HG03432 (cell line): ENCODE measurements around the gene KCNJ4.

Source experiments
- ATAC-seq: cut with Tn5 transposase; IDR thresholded peaks from one replicate; pipeline ENCODE4 v1.9.1; 2021; ENCODE audit warnings: mild to moderate bottlenecking, moderate library complexity; ENCODE audit not compliant: unreplicated experiment

Gene KCNJ4

GRCh38 chr22:38455076-38455529 lies at the start of gene KCNJ4:
Gene KCNJ4, minus strand, starts transcription at chr22:38455199. Its CDS starts 27,067 bp downstream, at chr22:38428132.
- no peak for ATAC-seq

GRCh38 chr22:38503021-38503420 lies 48.0 kb upstream of the KCNJ4 start:
- ATAC-seq, result no peak

- ATAC-seq, result no peak
Measured at GRCh38 chr22:38501797-38502672, 47.0 kb upstream of the KCNJ4 start.

- ATAC-seq, result no peak
Measured at GRCh38 chr22:38497869-38498268, 42.9 kb upstream of the KCNJ4 start.

- ATAC-seq, result no peak
Measured at GRCh38 chr22:38494939-38495338, 39.9 kb upstream of the KCNJ4 start.

GRCh38 chr22:38494498-38494897 lies 39.5 kb upstream of the KCNJ4 start:
- no peak for ATAC-seq

GRCh38 chr22:38491707-38492348 lies 36.8 kb upstream of the KCNJ4 start:
- ATAC-seq, result no peak

GRCh38 chr22:38490915-38491314 lies 35.9 kb upstream of the KCNJ4 start:
- ATAC-seq, result no peak

GRCh38 chr22:38490475-38490874 lies 35.5 kb upstream of the KCNJ4 start:
- ATAC-seq, result no peak

GRCh38 chr22:38489561-38490145 lies 34.7 kb upstream of the KCNJ4 start:
- ATAC-seq, result no peak

- no peak for ATAC-seq
Measured at GRCh38 chr22:38489142-38489541, 34.1 kb upstream of the KCNJ4 start.

GRCh38 chr22:38487946-38488345 lies 32.9 kb upstream of the KCNJ4 start:
- no peak for ATAC-seq

- ATAC-seq, result no peak
Measured at GRCh38 chr22:38485783-38486182, 30.8 kb upstream of the KCNJ4 start.

GRCh38 chr22:38484244-38484643 lies 29.2 kb upstream of the KCNJ4 start:
- ATAC-seq, result no peak

- no peak for ATAC-seq
Measured at GRCh38 chr22:38482662-38483308, 27.8 kb upstream of the KCNJ4 start.

GRCh38 chr22:38481871-38482332 lies 26.9 kb upstream of the KCNJ4 start:
- ATAC-seq, result no peak

GRCh38 chr22:38481162-38481870 lies 26.3 kb upstream of the KCNJ4 start:
- ATAC-seq, result no peak

- ATAC-seq, result no peak
Measured at GRCh38 chr22:38479096-38479837, 24.3 kb upstream of the KCNJ4 start.

GRCh38 chr22:38477585-38477984 lies 22.6 kb upstream of the KCNJ4 start:
- no peak for ATAC-seq
